ENCODE results near the gene EFCAB6. TPM values are rescaled to one million over a fixed set of nuclear protein-coding genes. Genes with fewer than 3 reads are reported as not detected.

EFCAB6 gene
- total and polyA plus RNA-seq, 2 of the 13 experiments (the other 11 are each of a cell fraction or from before 2014, with no cell fraction given): not detected

DNA sequence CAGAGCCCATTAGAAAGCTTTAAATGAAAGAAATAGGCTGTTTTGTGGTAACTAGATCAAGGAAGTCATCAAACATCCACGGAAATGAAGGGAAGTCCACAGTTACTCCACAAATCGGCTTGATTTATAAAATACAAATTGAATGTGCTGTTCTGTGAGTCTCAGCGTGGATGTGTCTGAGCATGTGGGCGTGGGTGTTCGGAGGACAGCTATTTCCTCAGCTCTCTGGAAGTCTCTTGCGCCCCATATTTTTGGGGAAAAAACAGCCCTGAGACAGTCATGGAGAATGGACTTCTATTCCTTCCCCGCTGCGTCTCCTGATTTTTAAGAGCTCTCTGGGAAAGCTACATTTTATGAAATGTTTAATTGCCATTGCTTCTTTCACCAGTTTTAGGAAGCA, 144.4 kb downstream of the EFCAB6 start:
- ChIA-PET POLR2A (no interaction called here), CTCF (ENCODE audit: low intra/inter-chr PET ratio, low total read pairs) (no interaction called here)
- H3K27ac ChIP-seq (ENCODE audit: extremely low read length, insufficient read depth, low read length): no peak overlapping the region
- no peak for FAIRE-seq
- TF ChIP-seq HNRNPL (IDR thresholded peaks at IDR 0.05; ENCODE audit: low read depth, low read length): no peak
- no peak for TF ChIP-seq SKI (IDR thresholded peaks at IDR 0.05; ENCODE audit: partially characterized antibody)
- no peak for TF ChIP-seq ZNF724P (CRISPR knock-in tag; IDR thresholded peaks at IDR 0.05; ENCODE audit: borderline replicate concordance)
- no peak for TF ChIP-seq BCL6 (CRISPR knock-in tag; IDR thresholded peaks at IDR 0.05)
- no peak for TF ChIP-seq ZNF121 (CRISPR knock-in tag; IDR thresholded peaks at IDR 0.05)
- H3K4me3 ChIP-seq (replicated peaks in 1 of 3; ENCODE audit: insufficient read depth in 1 of 3, low read depth in 2 of 3, low read length in 3 of 3): no peak overlapping the region
- in situ Hi-C loops (cut with HindIII; ENCODE audit: extremely low pct_ligation_motif_present, low pct_unique_long_range_greater_than_20kb): no loop called here
- no peaks in the 10 kb centered on the region for H4K20me1 ChIP-seq (ENCODE audit: insufficient read depth, low read length)
- H3K9me3 ChIP-seq (ENCODE audit: low read length): no peaks in the 10 kb centered on the region
- no TSS peak for BruUV-seq (replicated peaks)
- H3K79me2 ChIP-seq (ENCODE audit: insufficient read depth, low read length): no peaks in the 10 kb centered on the region
- H3K36me3 ChIP-seq (replicated peaks in 1 of 2; ENCODE audit: control insufficient read depth in 1 of 2, insufficient read depth in 2 of 2, low read length in 2 of 2): no peaks in the 10 kb centered on the region
- no peak overlapping the region for H3K4me2 ChIP-seq (ENCODE audit: low read depth, low read length)
- no peak overlapping the region for H2AFZ ChIP-seq (ENCODE audit: low read length)
- DNase-seq (ENCODE audit: low spot score): no peak
- H3K4me1 ChIP-seq (ENCODE audit: insufficient read depth, low read length): peaks cover 6% of the 10 kb centered on the region; the same call in 1 of the 2 replicates
- H3K27me3 ChIP-seq (ENCODE audit: control insufficient read depth in 1 of 2, insufficient read depth in 2 of 2, low read length in 2 of 2): no peaks in the 10 kb centered on the region; a peak in 1 of 5 replicates
- H3K9ac ChIP-seq (ENCODE audit: insufficient read depth, low read depth, low read length): no peak overlapping the region
- intact Hi-C loops (cut with micrococcal nuclease; ENCODE audit: unreplicated experiment): no loop called here
- no peak for ATAC-seq
- 35% methylated on average over 8 of the region's 8 CpGs for WGBS (ENCODE audit: low lambda C conversion rate)

DNA sequence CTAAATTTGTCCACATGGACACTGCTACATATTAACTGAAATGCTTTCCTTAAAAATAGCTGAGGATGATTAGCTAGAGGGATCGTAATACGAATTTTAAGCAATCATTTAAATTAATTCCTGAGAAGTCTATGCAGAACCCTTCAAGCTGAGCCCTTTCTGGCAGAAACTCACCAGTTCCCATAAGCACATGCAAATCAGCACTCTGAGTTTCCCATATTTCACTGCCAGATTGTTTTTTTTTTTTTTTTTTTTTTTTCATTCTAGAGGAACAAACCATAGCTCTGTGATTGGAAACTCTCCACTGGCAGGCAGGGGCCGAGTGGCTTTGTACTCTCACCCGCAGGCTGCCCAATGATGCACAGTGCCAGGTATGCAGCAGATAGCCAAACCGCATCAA, 145.6 kb downstream of the EFCAB6 start:
- H3K79me2 ChIP-seq (ENCODE audit: insufficient read depth, low read length): no peaks in the 10 kb centered on the region
- H3K4me3 ChIP-seq (replicated peaks in 1 of 3; ENCODE audit: insufficient read depth in 1 of 3, low read depth in 2 of 3, low read length in 3 of 3): no peak overlapping the region
- no peak overlapping the region for H2AFZ ChIP-seq (ENCODE audit: low read length)
- H3K9me3 ChIP-seq (ENCODE audit: low read length): no peaks in the 10 kb centered on the region
- no peak overlapping the region for H3K27ac ChIP-seq (ENCODE audit: extremely low read length, insufficient read depth, low read length)
- ChIA-PET POLR2A (no interaction called here), CTCF (ENCODE audit: low intra/inter-chr PET ratio, low total read pairs) (no interaction called here)
- no peak for DNase-seq (ENCODE audit: low spot score)
- peaks cover 6% of the 10 kb centered on the region; the same call in 1 of the 2 replicates for H3K4me1 ChIP-seq (ENCODE audit: insufficient read depth, low read length)
- intact Hi-C loops (cut with micrococcal nuclease; ENCODE audit: unreplicated experiment) (no loop called here), in situ Hi-C loops (cut with HindIII; ENCODE audit: extremely low pct_ligation_motif_present, low pct_unique_long_range_greater_than_20kb) (no loop called here)
- FAIRE-seq: no peak
- no TSS peak for BruUV-seq (replicated peaks)
- no peak for ATAC-seq
- H4K20me1 ChIP-seq (ENCODE audit: insufficient read depth, low read length): no peaks in the 10 kb centered on the region
- H3K36me3 ChIP-seq (replicated peaks in 1 of 2; ENCODE audit: control insufficient read depth in 1 of 2, insufficient read depth in 2 of 2, low read length in 2 of 2): no peaks in the 10 kb centered on the region
- H3K4me2 ChIP-seq (ENCODE audit: low read depth, low read length): no peak overlapping the region
- WGBS (ENCODE audit: low lambda C conversion rate): 36% methylated on average over 5 of the region's 5 CpGs
- H3K9ac ChIP-seq (ENCODE audit: insufficient read depth, low read depth, low read length): no peak overlapping the region
- H3K27me3 ChIP-seq (ENCODE audit: control insufficient read depth in 1 of 2, insufficient read depth in 2 of 2, low read length in 2 of 2): no peaks in the 10 kb centered on the region; a peak in 1 of 5 replicates
- TF ChIP-seq SKI (IDR thresholded peaks at IDR 0.05; ENCODE audit: partially characterized antibody): no peak
- TF ChIP-seq ERF (CRISPR knock-in tag; IDR thresholded peaks at IDR 0.05): no peak
- TF ChIP-seq MAF1 (CRISPR knock-in tag; IDR thresholded peaks at IDR 0.05; ENCODE audit: borderline replicate concordance): no peak
- no peak for TF ChIP-seq ZNF569 (CRISPR knock-in tag; IDR thresholded peaks at IDR 0.05; ENCODE audit: borderline replicate concordance)
- TF ChIP-seq ZC3H4 (CRISPR knock-in tag; IDR thresholded peaks at IDR 0.05; ENCODE audit: borderline replicate concordance): no peak
- no peak for TF ChIP-seq NRL (CRISPR knock-in tag; IDR thresholded peaks at IDR 0.05; ENCODE audit: borderline replicate concordance)
- TF ChIP-seq ZFP62 (CRISPR knock-in tag; IDR thresholded peaks at IDR 0.05): no peak
- no peak for TF ChIP-seq MYC (CRISPR knock-in tag; IDR thresholded peaks at IDR 0.05; ENCODE audit: borderline replicate concordance)
- no peak for TF ChIP-seq CBFB (CRISPR knock-in tag; IDR thresholded peaks at IDR 0.05)
- TF ChIP-seq HOXA3 (CRISPR knock-in tag; IDR thresholded peaks at IDR 0.05): no peak
- TF ChIP-seq ATAD3A (CRISPR knock-in tag; IDR thresholded peaks at IDR 0.05): no peak

Data from HepG2 (cell line).